Cardiac fibroblast (primary cell): ENCODE data around the gene TP53AIP1.

Experiments
- DNase-seq, 2 donors: peaks; one replicate each; pipeline versions ENCODE4 v3.0.0 to v3.0.0-alpha.2; 2010; ENCODE audit warnings: low read depth in 2 of 2
- H3K4me3 ChIP-seq, 2 donors: replicated peaks in 1 of 2; 1 replicate in 1 of 2; 2 replicates in 1 of 2; pipeline ENCODE4 v1.5.1; 2011; ENCODE audit warnings: low read depth in 2 of 2, low read length in 2 of 2, mild to moderate bottlenecking in 2 of 2, moderate library complexity in 1 of 2
- TF ChIP-seq, protein P1 (sequence below): IDR thresholded peaks from one replicate; pipeline ENCODE4 v1.5.1; 2011; ENCODE audit warnings: low read depth, mild to moderate bottlenecking, low read length, inconsistent platforms

The TP53AIP1 gene

DNA sequence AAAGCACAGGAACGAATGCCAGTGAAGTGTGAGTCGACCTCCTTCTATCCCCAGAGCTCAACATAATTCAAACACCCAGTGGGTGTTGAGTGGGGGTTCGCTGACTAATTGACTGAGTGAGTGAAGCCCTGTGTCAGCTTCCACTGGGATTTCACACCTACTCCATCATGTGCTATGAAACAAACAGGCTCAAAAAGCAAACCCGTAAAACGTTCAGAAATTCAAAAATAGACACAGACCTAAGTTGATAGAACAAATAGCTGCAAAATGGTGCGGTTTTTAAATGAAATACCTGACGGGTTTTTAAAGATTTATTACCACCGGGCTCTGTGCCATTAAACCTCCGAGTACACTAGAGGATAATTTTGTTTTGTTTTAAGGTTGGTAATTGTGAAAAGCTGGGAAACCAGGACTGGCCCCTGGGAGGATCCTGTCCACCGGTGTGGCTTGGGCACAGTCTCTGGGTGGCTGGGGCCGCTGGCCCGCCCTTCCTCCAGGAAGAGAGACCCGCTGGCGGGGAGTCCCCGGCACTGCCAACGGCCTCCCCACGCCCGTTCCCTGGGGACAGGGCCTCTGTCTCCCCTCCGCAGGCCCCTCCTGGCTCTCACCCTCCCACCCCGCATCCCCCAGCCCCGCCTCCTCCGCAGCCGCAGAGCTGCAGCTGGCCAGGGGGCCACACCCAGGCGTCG is 37.9 kb downstream of the TP53AIP1 start:
- TF ChIP-seq, protein P1, sequence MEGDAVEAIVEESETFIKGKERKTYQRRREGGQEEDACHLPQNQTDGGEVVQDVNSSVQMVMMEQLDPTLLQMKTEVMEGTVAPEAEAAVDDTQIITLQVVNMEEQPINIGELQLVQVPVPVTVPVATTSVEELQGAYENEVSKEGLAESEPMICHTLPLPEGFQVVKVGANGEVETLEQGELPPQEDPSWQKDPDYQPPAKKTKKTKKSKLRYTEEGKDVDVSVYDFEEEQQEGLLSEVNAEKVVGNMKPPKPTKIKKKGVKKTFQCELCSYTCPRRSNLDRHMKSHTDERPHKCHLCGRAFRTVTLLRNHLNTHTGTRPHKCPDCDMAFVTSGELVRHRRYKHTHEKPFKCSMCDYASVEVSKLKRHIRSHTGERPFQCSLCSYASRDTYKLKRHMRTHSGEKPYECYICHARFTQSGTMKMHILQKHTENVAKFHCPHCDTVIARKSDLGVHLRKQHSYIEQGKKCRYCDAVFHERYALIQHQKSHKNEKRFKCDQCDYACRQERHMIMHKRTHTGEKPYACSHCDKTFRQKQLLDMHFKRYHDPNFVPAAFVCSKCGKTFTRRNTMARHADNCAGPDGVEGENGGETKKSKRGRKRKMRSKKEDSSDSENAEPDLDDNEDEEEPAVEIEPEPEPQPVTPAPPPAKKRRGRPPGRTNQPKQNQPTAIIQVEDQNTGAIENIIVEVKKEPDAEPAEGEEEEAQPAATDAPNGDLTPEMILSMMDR: no peak
- DNase-seq: no peak
- H3K4me3 ChIP-seq: peak overlapping the region; percentile 55 to 57

DNA sequence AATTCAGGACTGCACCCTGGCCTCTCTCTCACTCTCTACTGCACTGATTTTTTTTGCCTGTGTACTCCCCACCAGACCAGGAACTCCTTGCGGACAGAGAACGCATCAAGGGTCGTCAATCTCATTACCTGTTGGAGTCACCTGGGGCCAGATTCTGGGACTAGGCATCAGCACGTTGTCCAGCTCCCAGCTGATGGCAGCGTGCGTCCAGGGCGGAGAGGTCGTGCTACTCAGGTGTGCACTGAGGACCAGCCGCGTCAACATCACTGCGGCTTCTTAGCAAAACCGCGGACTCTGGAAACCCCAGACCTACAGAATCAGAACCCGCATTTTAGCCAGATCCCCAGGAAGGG is 38.4 kb downstream of the TP53AIP1 start:
- no peak for DNase-seq
- no peak overlapping the region for H3K4me3 ChIP-seq
- TF ChIP-seq, protein P1: no peak

DNA sequence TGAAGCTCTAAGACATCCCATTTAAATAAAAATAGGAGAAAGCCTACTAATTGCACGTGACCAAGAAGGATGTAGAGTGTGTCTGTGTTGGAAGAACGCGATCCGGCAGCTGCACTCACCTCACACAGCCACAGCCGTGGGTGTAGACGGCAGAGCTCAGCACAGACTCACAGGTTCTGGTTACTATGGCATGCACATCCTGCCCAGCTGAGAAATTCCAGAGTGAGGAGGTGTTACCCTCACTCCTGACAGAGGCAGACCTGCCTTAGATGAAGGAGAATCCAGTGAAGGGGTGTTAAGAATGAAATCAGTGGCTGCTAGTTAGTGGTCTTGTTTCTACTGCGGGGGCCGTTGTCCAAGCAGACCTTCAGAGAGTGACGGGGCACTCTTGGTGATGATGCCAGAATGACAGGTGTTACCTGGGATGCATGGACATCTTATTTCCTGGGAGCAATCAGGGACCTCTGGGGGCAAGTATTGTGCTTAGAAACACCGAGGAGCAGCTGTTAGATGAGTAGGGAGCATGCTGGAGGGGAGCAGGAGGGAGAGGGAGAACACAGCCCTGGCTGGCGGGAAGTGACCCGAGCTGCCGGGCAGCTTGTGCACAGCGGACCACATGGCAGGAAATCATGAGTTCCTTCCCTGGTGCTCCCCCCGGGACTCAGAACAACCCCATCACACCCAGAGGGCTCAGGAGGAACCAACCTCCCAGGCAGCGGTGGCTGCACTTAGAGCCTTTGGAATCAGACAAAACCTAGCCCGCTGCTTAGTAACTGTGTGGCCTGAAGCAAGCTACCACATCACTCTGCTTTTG is 39.2 kb downstream of the TP53AIP1 start:
- TF ChIP-seq, protein P1: no peak
- H3K4me3 ChIP-seq: no peak overlapping the region
- DNase-seq: no peak

DNA sequence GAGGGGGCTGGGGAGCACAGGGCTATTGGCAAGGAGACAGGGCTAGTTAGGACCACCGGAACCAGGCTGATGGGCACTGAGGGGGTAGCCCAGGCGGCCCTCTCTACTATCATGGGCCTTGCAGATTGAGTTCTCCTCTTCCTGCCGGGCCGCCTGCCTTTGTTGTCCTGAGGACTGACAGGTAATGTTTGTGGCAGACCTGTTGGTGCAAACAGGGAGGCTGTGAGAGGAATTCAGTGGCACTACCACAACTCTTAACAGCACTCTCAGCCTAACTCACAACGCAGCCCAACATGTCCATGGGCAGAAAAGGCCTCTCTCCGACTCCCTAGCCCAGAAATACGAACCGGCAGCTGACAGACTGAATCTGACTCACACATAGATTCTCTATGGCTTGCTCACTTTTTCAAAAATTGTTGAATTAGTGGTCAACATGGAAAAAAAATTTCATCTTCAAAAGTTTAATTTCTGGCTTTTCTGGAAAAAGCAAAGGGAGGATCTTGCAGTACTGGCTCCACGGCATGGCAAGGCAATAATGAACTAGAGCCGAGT is 40.1 kb downstream of the TP53AIP1 start:
- TF ChIP-seq, protein P1: no peak
- peak in 1 of 2 donors; percentile 65 for DNase-seq
- no peak overlapping the region for H3K4me3 ChIP-seq

DNA sequence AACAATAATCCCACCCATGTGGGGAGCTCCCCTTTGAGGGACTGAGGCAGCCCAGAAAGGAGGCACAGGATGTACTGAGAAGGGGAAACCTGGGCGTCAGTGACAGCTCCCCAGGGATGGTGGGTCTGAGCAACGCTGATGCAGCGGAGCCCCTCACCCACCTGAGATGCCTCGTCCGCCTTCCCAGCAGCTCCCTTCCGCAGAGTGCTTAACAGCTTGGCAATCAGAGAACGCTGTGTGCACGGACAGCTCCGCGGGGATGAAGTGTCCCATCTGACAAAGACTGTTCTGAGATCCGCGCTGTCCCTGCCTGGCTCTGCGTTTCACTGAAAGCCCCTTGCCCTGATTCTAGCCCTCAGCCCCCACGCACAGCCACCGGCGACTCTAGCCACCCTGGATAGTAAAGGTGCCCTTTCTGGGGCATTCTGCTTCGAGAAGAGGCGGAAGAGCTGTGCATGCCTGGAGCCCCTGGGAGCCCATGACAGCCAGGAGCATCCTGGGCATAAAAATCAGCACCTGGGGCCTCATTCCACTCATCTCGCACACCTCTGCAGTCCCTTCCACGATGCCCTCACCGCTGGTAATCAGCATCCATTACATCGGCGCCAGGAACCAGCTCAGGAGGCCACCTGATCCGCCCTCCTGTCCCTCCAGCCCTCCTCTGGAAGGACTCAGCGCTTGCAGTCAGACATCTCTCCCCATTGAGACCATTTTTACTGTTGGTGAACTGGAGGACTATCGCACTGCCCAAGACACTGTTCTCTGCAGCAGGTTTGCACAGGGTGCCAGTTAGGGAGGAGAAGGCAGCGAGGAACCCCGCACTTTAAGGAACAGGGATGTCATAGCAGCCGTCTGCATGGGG is 40.8 kb downstream of the TP53AIP1 start:
- no peak for DNase-seq
- TF ChIP-seq, protein P1: no peak
- H3K4me3 ChIP-seq: no peak overlapping the region

DNA sequence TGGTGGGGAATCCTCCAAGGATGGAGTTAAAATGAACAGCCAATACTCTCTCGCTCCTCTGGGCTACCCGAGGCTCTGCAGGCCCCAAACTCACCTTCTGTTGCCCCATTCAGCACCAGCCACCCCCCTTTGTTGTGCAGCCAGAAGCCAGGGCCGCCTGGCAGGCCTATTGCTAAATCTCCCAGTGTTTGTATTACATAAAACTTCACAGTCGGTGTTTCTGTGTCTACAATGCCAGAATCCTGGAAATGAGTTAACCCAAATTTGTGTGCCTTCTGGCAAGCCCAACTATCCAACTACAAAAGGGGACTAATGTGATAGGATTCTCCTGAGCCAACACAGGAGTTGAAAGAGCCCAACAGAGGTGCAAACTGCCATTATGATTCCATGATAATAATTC is 42.2 kb downstream of the TP53AIP1 start:
- TF ChIP-seq, protein P1: no peak
- no peak overlapping the region for H3K4me3 ChIP-seq
- DNase-seq: no peak
